PFSK-1 (cell line): Measurements from ENCODE around the gene PARD3B.

ENCODE experiments used
- POLR2AphosphoS5 ChIP-seq: IDR thresholded peaks from 2 replicates; pipeline ENCODE4 v1.6.1; 2012; ENCODE audit warnings: low read depth, mild to moderate bottlenecking, control low read depth, low read length, moderate library complexity
- REST ChIP-seq, 2 experiments: IDR thresholded peaks; 2 replicates each; pipeline versions ENCODE4 v1.6.1 to v1.8.0; 2011 to 2012; ENCODE audit warnings: low read depth in 2 of 2, low read length in 2 of 2, control low read depth in 1 of 2, inconsistent platforms in 1 of 2, mild to moderate bottlenecking in 1 of 2, moderate library complexity in 1 of 2; ENCODE audit not compliant: insufficient read depth in 1 of 2
- TAF1 ChIP-seq: IDR thresholded peaks from 2 replicates; pipeline ENCODE4 v1.6.1; 2012; ENCODE audit warnings: low read length, control low read depth, borderline replicate concordance; ENCODE audit not compliant: insufficient read depth

GRCh38 chr2:205405752-205406151, 860.5 kb downstream of the PARD3B start:
- no peak for TF ChIP-seq POLR2AphosphoS5
- TF ChIP-seq TAF1: no peak
- TF ChIP-seq REST (IDR thresholded peaks at IDR 0.05; ENCODE audit: insufficient read depth in 1 of 2, low read depth in 2 of 2, low read length in 2 of 2): no peak
